ENCODE measurements around the gene CDH26.

CDH26 gene

GRCh38 chr20:59987135-59987534 is 28.9 kb downstream of the CDH26 start:
- DNase-seq, result no peak

GRCh38 chr20:59988141-59988540 is 29.9 kb downstream of the CDH26 start:
- DNase-seq, result no peak

GRCh38 chr20:59992526-59993084 is 34.4 kb downstream of the CDH26 start:
- no peak for DNase-seq

- DNase-seq, result no peak
Observed at GRCh38 chr20:59993736-59994430, 35.7 kb downstream of the CDH26 start.

- DNase-seq, result no peak
Observed at GRCh38 chr20:59994697-59995122, 36.5 kb downstream of the CDH26 start.

GRCh38 chr20:59996108-59996507 is 37.9 kb downstream of the CDH26 start:
- no peak for DNase-seq

GRCh38 chr20:59997896-59998295 is 39.7 kb downstream of the CDH26 start:
- no peak for DNase-seq

GRCh38 chr20:59999502-59999901 is 41.3 kb downstream of the CDH26 start:
- no peak for DNase-seq

GRCh38 chr20:60000271-60001042 is 42.2 kb downstream of the CDH26 start:
- DNase-seq, result no peak

- DNase-seq, result no peak
Observed at GRCh38 chr20:60001108-60001507, 42.9 kb downstream of the CDH26 start.

- DNase-seq, result no peak
Observed at GRCh38 chr20:60003776-60004175, 45.6 kb downstream of the CDH26 start.

- DNase-seq, result no peak
Observed at GRCh38 chr20:60006261-60006660, 48.0 kb downstream of the CDH26 start.

GRCh38 chr20:60007464-60007863 is 49.2 kb downstream of the CDH26 start:
- no peak for DNase-seq

GRCh38 chr20:60008130-60008808 is 50.0 kb downstream of the CDH26 start:
- DNase-seq, result no peak

- no peak for DNase-seq
Observed at GRCh38 chr20:60009318-60009717, 51.1 kb downstream of the CDH26 start.

- no peak for DNase-seq
Observed at GRCh38 chr20:60009826-60010616, 51.8 kb downstream of the CDH26 start.

GRCh38 chr20:60010689-60011458 is 52.7 kb downstream of the CDH26 start:
- no peak for DNase-seq

- no peak for DNase-seq
Observed at GRCh38 chr20:60011512-60012507, 53.6 kb downstream of the CDH26 start.

- DNase-seq, result no peak
Observed at GRCh38 chr20:60013296-60014139, 55.3 kb downstream of the CDH26 start.

GRCh38 chr20:60016406-60016805 is 58.2 kb downstream of the CDH26 start:
- no peak for DNase-seq
